ENCODE data around the gene NEAT1.

NEAT1 gene

GRCh38 chr11:65386307-65387140 lies 36.1 kb upstream of the NEAT1 start, which contains the start of gene FRMD8:
Gene FRMD8, plus strand, starts transcription at chr11:65386637. Its CDS starts 400 bp downstream, at chr11:65387037.
- POLR2A ChIA-PET, result interaction anchor here (0.5 to 2.6 kb wide), 11 partner anchors 11 to 1080 kb away, joined by 3 to 11 read pairs (median 6); partner anchors contain the start of genes MALAT1, NEAT1 and PELI3
- peak; percentile 96 for DNase-seq (ENCODE audit: extremely low spot score)
- CTCF ChIA-PET, result interaction anchor here (1.0 to 4.0 kb wide), 12 partner anchors 8 to 112 kb away, joined by 3 to 31 read pairs (median 5); partner anchors contain the start of gene MALAT1
- no peak for TF ChIP-seq CTCF (IDR thresholded peaks at IDR 0.05; ENCODE audit: control extremely low read depth, extremely low read depth, low read depth, missing control alignments)

- no peak for TF ChIP-seq CTCF (IDR thresholded peaks at IDR 0.05; ENCODE audit: control extremely low read depth, extremely low read depth, low read depth, missing control alignments)
- no peak for DNase-seq (ENCODE audit: extremely low spot score)
- POLR2A ChIA-PET, result interaction anchor here (0.8 to 2.6 kb wide), 5 partner anchors 9 to 116 kb away, joined by 3 to 8 read pairs (median 4); no protein-coding TSS in a partner anchor
- CTCF ChIA-PET, result interaction anchor here (1.2 to 4.0 kb wide), 7 partner anchors 8 to 73 kb away, joined by 3 to 31 read pairs (median 6); no protein-coding TSS in a partner anchor
Observed at GRCh38 chr11:65388731-65389130, 33.9 kb upstream of the NEAT1 start.

- POLR2A ChIA-PET, result interaction anchor here (1.2 to 1.3 kb wide), 3 partner anchors 14 to 113 kb away, joined by 3 to 4 read pairs (median 3); no protein-coding TSS in a partner anchor
- CTCF ChIA-PET, result interaction anchor here (1.2 to 4.0 kb wide), 3 partner anchors 27 to 120 kb away, joined by 4 to 31 read pairs (median 7); no protein-coding TSS in a partner anchor
- DNase-seq (ENCODE audit: extremely low spot score), result no peak
- TF ChIP-seq CTCF (IDR thresholded peaks at IDR 0.05; ENCODE audit: control extremely low read depth, extremely low read depth, low read depth, missing control alignments), result no peak
Observed at GRCh38 chr11:65389294-65389980, 33.2 kb upstream of the NEAT1 start.

- POLR2A ChIA-PET, result interaction anchor here (0.6 to 2.3 kb wide), 4 partner anchors 13 to 119 kb away, joined by 3 to 9 read pairs (median 8); no protein-coding TSS in a partner anchor
- CTCF ChIA-PET, result interaction anchor here (0.9 to 4.0 kb wide), 8 partner anchors 10 to 119 kb away, joined by 3 to 31 read pairs (median 4); no protein-coding TSS in a partner anchor
- no peak for TF ChIP-seq CTCF (IDR thresholded peaks at IDR 0.05; ENCODE audit: control extremely low read depth, extremely low read depth, low read depth, missing control alignments)
- no peak for DNase-seq (ENCODE audit: extremely low spot score)
Observed at GRCh38 chr11:65390099-65390941, 32.3 kb upstream of the NEAT1 start.

DNA sequence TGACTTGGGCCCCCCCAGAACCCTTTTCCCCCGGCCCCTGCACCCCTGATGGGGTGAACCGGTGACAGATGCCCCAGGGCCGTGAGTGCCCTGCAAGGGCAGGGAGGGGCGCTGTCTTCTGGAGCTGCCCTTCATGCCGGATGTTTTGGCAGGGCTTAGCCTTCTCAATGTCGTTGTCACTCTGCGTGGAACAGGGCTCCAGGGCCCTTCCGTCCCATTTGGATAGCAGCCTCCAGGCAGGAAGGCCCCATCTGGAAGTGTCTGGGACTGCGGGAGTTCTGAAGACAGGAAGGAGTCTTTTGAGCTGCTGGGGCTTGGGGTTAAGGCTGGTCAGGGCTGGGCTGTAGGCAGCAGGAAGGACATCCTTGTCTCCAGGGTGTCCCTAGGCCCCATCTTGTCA lies 31.6 kb upstream of the NEAT1 start:
- no peak for DNase-seq (ENCODE audit: extremely low spot score)
- ChIA-PET POLR2A (interaction anchor here (0.5 to 2.3 kb wide), 5 partner anchors 17 to 118 kb away, joined by 5 to 9 read pairs (median 7); no protein-coding TSS in a partner anchor), CTCF (interaction anchor here (0.9 to 2.3 kb wide), 8 partner anchors 9 to 119 kb away, joined by 3 to 12 read pairs (median 4); no protein-coding TSS in a partner anchor)
- TF ChIP-seq CTCF (IDR thresholded peaks at IDR 0.05; ENCODE audit: control extremely low read depth, extremely low read depth, low read depth, missing control alignments), result no peak

Measured in GM10248 (cell line).